HG03135 (cell line): ENCODE results near the gene CP.
A peak's percentile ranks its signal among the peaks of the same experiment; 100 is the strongest.
"Not testable (repeated sequence)": the region's sequence is repeated elsewhere in the genome, so short reads cannot be mapped to it uniquely, and the experiment has no call there.

Experiments
- ATAC-seq: cut with Tn5 transposase; IDR thresholded peaks from one replicate; pipeline ENCODE4 v1.9.1; 2021; ENCODE audit warnings: mild to moderate bottlenecking, moderate library complexity; ENCODE audit not compliant: unreplicated experiment

Gene CP

DNA sequence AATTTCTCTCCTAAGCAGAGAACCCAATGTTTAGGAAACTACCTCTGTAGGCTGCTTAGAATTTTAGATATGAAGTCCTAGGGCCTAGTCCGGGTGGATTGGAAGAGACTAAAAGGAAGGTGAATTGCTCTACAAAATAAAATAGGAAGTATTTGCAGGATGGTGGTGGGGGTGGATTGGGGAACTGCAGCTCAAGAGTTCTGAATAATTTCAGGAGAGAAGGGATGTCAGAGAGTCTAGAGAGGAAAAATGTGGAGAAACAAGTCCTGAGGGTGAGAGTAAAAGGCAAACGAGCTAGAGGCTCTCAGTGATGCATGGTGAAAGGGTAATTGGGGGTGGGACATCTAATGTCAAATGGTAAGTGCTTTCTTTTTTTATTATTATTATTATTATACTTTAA lies 10.2 kb upstream of the CP start:
- no peak for ATAC-seq

- ATAC-seq = no peak
These were observed 6.1 kb upstream of the CP start for GRCh38 chr3:149227591-149228268.

DNA sequence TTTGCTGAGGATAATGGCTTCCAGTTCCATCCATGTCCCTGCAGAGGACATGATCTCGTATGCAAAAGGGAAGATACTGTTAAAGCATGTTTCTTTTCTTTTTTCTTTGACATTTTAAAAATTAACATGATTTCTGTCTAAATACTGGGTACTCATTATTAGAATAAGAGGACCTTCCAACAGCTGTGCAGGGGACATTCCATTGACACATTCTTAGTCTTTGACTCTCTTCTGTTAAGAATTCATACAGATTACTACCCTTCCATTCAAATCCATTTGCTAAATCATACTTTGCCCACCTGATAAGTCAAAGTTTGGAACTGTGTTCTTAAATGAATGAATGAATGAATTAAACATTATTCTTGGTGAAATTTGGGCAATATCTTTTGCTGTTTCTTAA lies 5.1 kb upstream of the CP start:
- no peak for ATAC-seq

DNA sequence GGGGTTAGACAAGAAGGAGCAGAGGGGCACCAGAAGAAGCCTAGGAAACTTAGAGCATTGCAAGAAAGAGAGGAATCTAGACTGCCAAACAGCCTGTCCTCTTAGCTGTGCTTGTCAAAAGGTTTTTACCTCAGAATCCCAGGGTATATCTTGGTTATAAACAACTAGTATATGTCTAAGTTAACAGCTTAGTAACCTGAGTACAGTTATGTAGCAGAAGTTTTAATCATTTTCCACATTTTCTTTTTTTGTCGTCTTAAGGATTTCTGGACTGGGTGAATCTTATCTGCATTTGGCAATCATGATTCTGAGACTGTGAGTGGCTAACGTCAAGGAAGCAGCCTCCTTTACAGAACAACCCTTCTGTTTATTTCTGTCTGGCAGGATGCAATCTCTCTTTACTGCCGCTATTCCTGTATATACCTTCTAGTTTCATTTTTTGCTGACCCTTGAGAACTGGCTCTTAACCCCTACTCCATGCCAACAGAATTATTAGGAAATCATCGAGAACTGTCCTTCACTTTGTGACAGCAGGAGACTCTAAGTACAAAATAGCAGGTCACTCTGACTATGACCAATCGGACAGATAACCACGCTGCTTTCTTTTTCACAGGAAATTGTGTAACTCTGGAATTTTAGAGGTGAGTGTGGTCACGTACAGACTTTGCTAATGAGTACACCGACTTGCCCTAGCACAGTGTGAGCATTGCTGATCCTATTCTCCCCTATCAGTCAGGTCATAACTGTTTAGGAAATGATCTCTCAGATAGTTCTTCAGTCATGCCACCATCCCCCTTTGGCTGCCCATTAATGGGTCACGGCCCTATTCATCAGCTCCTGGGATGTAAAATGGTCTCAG lies 3.3 kb upstream of the CP start:
- ATAC-seq = peak; percentile 92

- ATAC-seq = no peak
These were observed 1.8 kb upstream of the CP start for GRCh38 chr3:149223461-149223820.

- ATAC-seq = not testable (repeated sequence)
These were observed 2.1 kb downstream of the CP start for GRCh38 chr3:149219380-149220121.

- no peak for ATAC-seq
These were observed 4.3 kb downstream of the CP start for GRCh38 chr3:149217347-149217746.

- ATAC-seq = no peak
These were observed 5.3 kb downstream of the CP start for GRCh38 chr3:149216193-149216869.

DNA sequence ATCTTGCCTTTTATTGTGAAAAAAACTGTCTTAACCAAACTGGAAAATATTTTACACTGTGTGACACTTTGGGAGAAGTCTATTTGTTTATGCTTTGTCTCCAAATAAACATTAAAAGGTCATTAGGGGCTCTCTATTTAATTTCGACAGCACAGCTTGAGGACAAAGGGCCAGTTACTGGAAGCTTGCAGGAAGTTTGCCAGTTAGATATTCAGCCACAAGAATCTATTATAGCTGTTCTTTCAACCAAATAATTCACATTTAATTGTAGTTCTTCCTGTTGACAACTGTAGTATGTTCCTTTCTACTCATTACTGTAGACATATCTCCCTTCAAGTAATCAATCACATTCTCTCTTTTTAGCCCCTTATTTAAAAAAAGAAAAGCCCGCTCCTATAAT lies 6.1 kb downstream of the CP start:
- no peak for ATAC-seq

DNA sequence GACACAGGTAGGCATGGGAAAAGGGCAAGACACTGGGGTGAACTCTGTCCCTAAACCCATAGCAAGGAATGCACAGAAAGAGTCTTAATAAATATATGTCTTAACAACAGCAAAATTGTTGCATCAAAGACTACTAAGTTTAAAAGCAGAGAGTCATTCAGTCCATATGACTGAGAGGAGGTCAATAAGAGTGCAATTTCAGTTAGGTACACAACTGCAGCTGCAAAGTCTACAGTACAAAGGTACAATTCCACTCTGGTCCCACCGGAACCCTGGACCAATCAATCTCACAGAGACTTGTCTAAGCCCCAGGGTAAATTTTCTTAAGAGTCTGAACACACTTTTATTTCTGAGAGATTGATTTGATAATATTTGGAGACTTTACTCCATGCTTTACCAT lies 6.9 kb downstream of the CP start:
- no peak for ATAC-seq

GRCh38 chr3:149212386-149212785 lies 9.2 kb downstream of the CP start:
- no peak for ATAC-seq

- no peak for ATAC-seq
These were observed 12.2 kb downstream of the CP start for GRCh38 chr3:149209431-149209830.

- ATAC-seq = no peak
These were observed 14.2 kb downstream of the CP start for GRCh38 chr3:149207475-149207874.

DNA sequence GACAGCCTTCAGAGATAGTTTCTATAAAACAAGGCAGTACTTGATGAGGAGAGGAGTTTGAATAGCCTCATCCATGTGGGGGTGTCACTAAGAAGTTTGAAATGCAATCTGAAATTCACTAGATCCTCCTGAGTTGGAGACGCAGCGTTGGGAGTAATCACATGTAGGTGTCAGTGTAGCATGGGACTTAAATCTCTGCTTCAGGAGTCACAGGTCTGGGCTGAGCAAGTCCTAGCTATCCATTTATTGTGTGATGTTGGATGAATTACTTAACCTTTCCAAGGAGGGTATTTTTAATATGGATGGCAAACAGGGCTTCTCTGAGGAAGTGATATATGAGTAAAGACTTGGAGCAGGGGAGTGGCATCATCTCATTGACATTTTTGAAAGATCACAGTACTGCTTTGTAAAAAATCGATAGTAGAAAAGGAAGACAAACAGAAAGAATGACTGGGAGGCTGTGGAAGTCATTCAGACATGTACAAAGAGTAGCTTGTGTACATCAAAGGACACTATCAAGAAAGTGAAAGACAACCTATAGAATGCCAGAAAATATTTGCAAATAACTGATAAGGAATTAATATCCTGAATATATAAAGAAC lies 17.1 kb downstream of the CP start:
- ATAC-seq = no peak

DNA sequence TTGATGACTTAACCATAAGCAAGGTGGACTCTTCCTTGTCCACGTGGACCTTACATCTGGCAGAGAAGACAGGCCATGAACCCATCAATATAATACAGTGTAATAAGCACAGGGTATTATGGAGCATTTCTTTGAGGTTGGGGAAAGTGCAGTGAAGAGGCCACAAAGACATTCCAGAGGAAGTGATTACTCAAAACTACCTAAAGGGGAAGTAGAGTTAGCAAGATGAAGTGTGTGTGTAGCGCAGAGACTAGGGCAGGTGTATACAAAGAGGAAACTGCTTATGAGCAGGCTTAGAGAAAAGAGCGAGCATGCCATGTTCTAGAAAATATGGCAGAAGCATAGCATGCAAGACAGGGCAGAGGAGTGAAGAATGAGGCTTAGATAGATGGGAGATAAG lies 17.9 kb downstream of the CP start:
- ATAC-seq = peak; percentile 97

DNA sequence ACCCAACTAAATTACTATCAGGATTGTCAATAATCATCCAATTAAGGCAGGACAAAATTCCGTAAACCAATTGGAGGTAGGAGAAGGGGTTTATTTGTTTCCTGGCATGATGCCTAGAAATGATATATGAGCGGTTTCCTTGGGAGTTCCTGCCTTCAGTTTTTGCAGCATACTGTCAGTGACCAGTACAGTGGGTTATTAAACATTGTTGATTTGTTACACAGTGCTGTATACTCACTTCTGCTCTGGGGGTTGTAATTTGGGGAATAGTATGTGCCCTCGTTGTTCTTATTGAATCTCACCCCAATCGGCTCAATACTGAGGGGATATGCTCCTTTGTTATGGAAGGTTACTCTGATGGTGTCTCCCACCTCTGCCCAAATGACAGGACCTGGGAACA lies 22.2 kb downstream of the CP start:
- ATAC-seq = no peak

DNA sequence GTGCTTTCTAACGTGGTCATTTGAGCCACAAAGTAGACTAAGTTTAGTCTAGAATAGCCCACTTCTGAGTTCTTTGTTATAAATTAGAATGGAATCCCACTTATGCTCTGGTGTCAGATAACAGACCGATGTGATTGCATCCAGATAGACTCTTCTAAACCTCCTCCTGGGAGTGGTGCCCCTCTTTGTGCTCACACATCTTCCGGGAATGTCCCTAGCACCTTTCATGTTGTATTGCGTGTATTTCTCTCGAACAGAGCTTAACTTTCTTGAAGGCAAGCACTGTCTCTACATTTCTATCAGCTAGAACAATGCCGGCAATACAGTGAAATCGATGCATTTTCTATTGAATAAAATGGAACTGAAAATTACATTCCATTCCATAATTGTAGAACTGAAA lies 23.0 kb downstream of the CP start:
- no peak for ATAC-seq

DNA sequence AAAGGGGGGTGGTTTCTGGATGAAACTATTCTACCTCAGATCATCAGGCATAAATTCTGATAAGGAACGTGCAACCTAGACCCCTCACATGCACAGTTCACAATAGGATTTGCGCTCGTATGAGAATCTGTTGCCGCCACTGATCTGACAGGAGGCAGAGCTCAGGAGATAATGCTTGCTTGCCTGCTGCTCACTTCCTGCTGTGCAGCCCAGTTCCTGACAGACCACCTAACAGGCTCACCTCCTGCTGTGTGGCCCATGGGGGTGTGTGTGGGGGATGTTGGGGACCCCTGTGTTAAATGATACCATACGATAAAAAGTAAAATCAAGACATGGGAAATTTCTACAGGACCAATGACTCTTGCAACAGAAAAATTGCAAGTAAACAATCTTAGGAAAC lies 24.0 kb downstream of the CP start:
- no peak for ATAC-seq

- ATAC-seq = not testable (repeated sequence)
These were observed 24.6 kb downstream of the CP start for GRCh38 chr3:149196805-149197592.

- no peak for ATAC-seq
These were observed 26.4 kb downstream of the CP start for GRCh38 chr3:149195221-149195620.
